GM23338 (cell line): ENCODE data around the gene RAP1GAP. TPM values are rescaled to one million over a fixed set of nuclear protein-coding genes. Genes with fewer than 3 reads are reported as not detected.

Experiments
- ATAC-seq: fragments of 200-7000 bp; cut with Tn5 transposase; 3 replicates; pipeline ENCODE4 v1.9.1; 2020
- DNase-seq: peaks from one replicate; pipeline ENCODE4 v3.0.0-alpha.2; 2015; ENCODE audit warnings: low spot score
- H2AFZ ChIP-seq: fragments of 200-600 bp; sonication (generic); 2 replicates; pipeline ENCODE4 v1.8.0; 2016; ENCODE audit warnings: antibody characterized with exemption, mild to moderate bottlenecking, moderate library complexity
- H3F3A ChIP-seq: fragments of 200-600 bp; sonication (generic); replicated peaks from 2 replicates; pipeline ENCODE4 v1.8.0; 2017; ENCODE audit warnings: antibody characterized with exemption, mixed run types, low read depth
- H3K27ac ChIP-seq: fragments of 200-600 bp; sonication (generic); 2 replicates; pipeline ENCODE4 v1.6.1; 2016; ENCODE audit warnings: low read depth
- H3K27me3 ChIP-seq: fragments of 200-600 bp; sonication (generic); 2 replicates; pipeline ENCODE4 v1.8.0; 2016; ENCODE audit warnings: mild to moderate bottlenecking, mixed run types, moderate library complexity; ENCODE audit not compliant: insufficient read depth
- H3K36me3 ChIP-seq: fragments of 200-600 bp; sonication (generic); 2 replicates; pipeline ENCODE4 v1.8.0; 2016; ENCODE audit warnings: mild to moderate bottlenecking; ENCODE audit not compliant: insufficient read depth
- H3K4me1 ChIP-seq: fragments of 200-600 bp; sonication (generic); 2 replicates; pipeline ENCODE4 v1.8.0; 2016; ENCODE audit warnings: mild to moderate bottlenecking, moderate library complexity; ENCODE audit not compliant: insufficient read depth
- H3K4me2 ChIP-seq: fragments of 200-600 bp; sonication (generic); 2 replicates; pipeline ENCODE4 v1.7.1; 2017; ENCODE audit warnings: mixed run types
- H3K4me3 ChIP-seq: fragments of 200-600 bp; sonication (generic); 2 replicates; pipeline ENCODE4 v1.6.1; 2016; ENCODE audit warnings: mixed run types
- H3K79me2 ChIP-seq: fragments of 200-600 bp; sonication (generic); replicated peaks from 2 replicates; pipeline ENCODE4 v1.8.0; 2017; ENCODE audit warnings: mild to moderate bottlenecking; ENCODE audit not compliant: insufficient read depth
- H3K9me2 ChIP-seq: fragments of 200-600 bp; sonication (generic); 2 replicates; pipeline ENCODE4 v1.8.0; 2017; ENCODE audit not compliant: insufficient read depth
- H4K20me1 ChIP-seq: fragments of 200-600 bp; sonication (generic); replicated peaks from 2 replicates; pipeline ENCODE4 v1.8.0; 2017; ENCODE audit warnings: mild to moderate bottlenecking; ENCODE audit not compliant: insufficient read depth
- H3K27ac Mint-ChIP-seq: 2 replicates; pipeline ENCODE4 v1.8.0; 2020; ENCODE audit warnings: inconsistent platforms, mild to moderate bottlenecking, moderate library complexity, mixed read lengths
- H3K27me3 Mint-ChIP-seq: 3 replicates; pipeline ENCODE4 v1.8.0; 2022; ENCODE audit warnings: low read depth, mild to moderate bottlenecking, moderate library complexity, mixed read lengths, inconsistent platforms; ENCODE audit not compliant: insufficient read depth, poor library complexity
- H3K36me3 Mint-ChIP-seq: 3 replicates; pipeline ENCODE4 v1.8.0; 2021; ENCODE audit warnings: low read depth, mild to moderate bottlenecking, inconsistent platforms, moderate library complexity, mixed read lengths
- H3K4me1 Mint-ChIP-seq: 3 replicates; pipeline ENCODE4 v1.8.0; 2020; ENCODE audit warnings: mild to moderate bottlenecking, inconsistent platforms, mixed read lengths
- H3K4me3 Mint-ChIP-seq: 3 replicates; pipeline ENCODE4 v1.8.0; 2021; ENCODE audit warnings: moderate library complexity, mild to moderate bottlenecking, inconsistent platforms, mixed read lengths
- H3K9me3 Mint-ChIP-seq: 3 replicates; pipeline ENCODE4 v1.8.0; 2020; ENCODE audit warnings: moderate library complexity, mild to moderate bottlenecking, inconsistent platforms, mixed read lengths
- CTCF ChIP-seq, 2 experiments: fragments of 200-600 bp in 1 of 2; sonication (generic) in 1 of 2; conservative IDR thresholded peaks; 2 replicates each; pipeline versions ENCODE4 v1.5.1 to v1.6.1; 2016 to 2017; ENCODE audit warnings: antibody characterized with exemption in 2 of 2, low read depth in 2 of 2, mild to moderate bottlenecking in 2 of 2, moderate library complexity in 1 of 2
- EZH2 ChIP-seq: fragments of 200-600 bp; sonication (generic); IDR thresholded peaks from one replicate; pipeline ENCODE4 v1.8.0; 2017; ENCODE audit warnings: antibody characterized with exemption, mild to moderate bottlenecking, low read depth; ENCODE audit not compliant: unreplicated experiment
- EZH2phosphoT487 ChIP-seq: fragments of 200-600 bp; sonication (generic); IDR thresholded peaks from one replicate; pipeline ENCODE4 v1.8.1; 2018; ENCODE audit warnings: antibody characterized with exemption; ENCODE audit not compliant: unreplicated experiment
- JUNB ChIP-seq: IDR thresholded peaks from one replicate; pipeline ENCODE4 v1.6.1; 2016; ENCODE audit warnings: antibody characterized with exemption; ENCODE audit not compliant: unreplicated experiment
- NANOG ChIP-seq: IDR thresholded peaks from 2 replicates; pipeline ENCODE4 v1.6.1; 2016; ENCODE audit warnings: antibody characterized with exemption, borderline replicate concordance
- ZNF114 ChIP-seq: fragments of 250-450 bp; sonication (Bioruptor Pico); IDR thresholded peaks from 2 replicates; pipeline ENCODE4 v1.5.0; 2020; ENCODE audit warnings: mild to moderate bottlenecking, moderate library complexity
- ZNF462 ChIP-seq: fragments of 250-450 bp; sonication (Bioruptor Pico); IDR thresholded peaks from 2 replicates; pipeline ENCODE4 v1.5.0; 2020; ENCODE audit warnings: mild to moderate bottlenecking, moderate library complexity
- polyA plus RNA-seq: library from polyadenylated mRNA; unstranded; fragments of >200 nt; fragmentation: Nextera tagmentation; extraction: Ambion mirVana; gene quantifications from 2 replicates; pipeline ENCODE4 v1.2.1, GENCODE V29; 2016
- total RNA-seq: library from RNA; depleted of rRNA; stranded (reverse); fragments of >200 nt; shearing (Covaris generic); gene quantifications from 2 replicates; pipeline ENCODE4 v1.2.3, GENCODE V29; 2014

RAP1GAP gene
- total and polyA plus RNA-seq, 2 experiments from 2014 or later: 4.3 to 6.6 TPM

- no peak for TF ChIP-seq ZNF462 (CRISPR knock-in tag)
- no peak for TF ChIP-seq EZH2phosphoT487
- TF ChIP-seq JUNB: no peak
Measured at GRCh38 chr1:21589618-21590017, 79.5 kb downstream of the RAP1GAP start (continued).

- Histone ChIP-seq H3F3A (0 out of 2 replicates have a peak, but pooled peaks cover 4% of the 10 kb centered on the region), H3K79me2 (no peaks in the 10 kb centered on the region), H3K4me3 (no peak overlapping the region), H2AFZ (no peak overlapping the region), H3K27me3 (no peaks in the 10 kb centered on the region), H3K4me2 (no peak overlapping the region), H3K27ac (no peak overlapping the region), H3K4me1 (peaks cover 11% of the 10 kb centered on the region), H4K20me1 (no peaks in the 10 kb centered on the region), H3K9me2 (no peaks in the 10 kb centered on the region), H3K36me3 (no peaks in the 10 kb centered on the region)
- H3K4me3 Mint-ChIP-seq: no peak overlapping the region
- no peak for DNase-seq
- no peak overlapping the region for H3K27ac Mint-ChIP-seq
- no peak for ATAC-seq
- no peaks in the 10 kb centered on the region for H3K9me3 Mint-ChIP-seq
- no peaks in the 10 kb centered on the region for H3K36me3 Mint-ChIP-seq
- H3K27me3 Mint-ChIP-seq: peaks cover 24% of the 10 kb centered on the region
- H3K4me1 Mint-ChIP-seq: peaks cover 28% of the 10 kb centered on the region
- no peak for TF ChIP-seq EZH2phosphoT487
- TF ChIP-seq ZNF462 (CRISPR knock-in tag): no peak
- no peak for TF ChIP-seq NANOG
- no peak for TF ChIP-seq EZH2
- no peak for TF ChIP-seq ZNF114
- TF ChIP-seq CTCF (conservative IDR thresholded peaks at IDR 0.05; ENCODE audit: low read depth in 2 of 2): no peak
Measured at GRCh38 chr1:21587602-21587953, 81.6 kb downstream of the RAP1GAP start.
